ENCODE measurements around the gene VARS2. TPM values are rescaled to one million over a fixed set of nuclear protein-coding genes. Genes with fewer than 3 reads are reported as not detected.

VARS2 gene
- total RNA-seq, result 9.8 and 15.5 TPM in 2 replicates

DNA sequence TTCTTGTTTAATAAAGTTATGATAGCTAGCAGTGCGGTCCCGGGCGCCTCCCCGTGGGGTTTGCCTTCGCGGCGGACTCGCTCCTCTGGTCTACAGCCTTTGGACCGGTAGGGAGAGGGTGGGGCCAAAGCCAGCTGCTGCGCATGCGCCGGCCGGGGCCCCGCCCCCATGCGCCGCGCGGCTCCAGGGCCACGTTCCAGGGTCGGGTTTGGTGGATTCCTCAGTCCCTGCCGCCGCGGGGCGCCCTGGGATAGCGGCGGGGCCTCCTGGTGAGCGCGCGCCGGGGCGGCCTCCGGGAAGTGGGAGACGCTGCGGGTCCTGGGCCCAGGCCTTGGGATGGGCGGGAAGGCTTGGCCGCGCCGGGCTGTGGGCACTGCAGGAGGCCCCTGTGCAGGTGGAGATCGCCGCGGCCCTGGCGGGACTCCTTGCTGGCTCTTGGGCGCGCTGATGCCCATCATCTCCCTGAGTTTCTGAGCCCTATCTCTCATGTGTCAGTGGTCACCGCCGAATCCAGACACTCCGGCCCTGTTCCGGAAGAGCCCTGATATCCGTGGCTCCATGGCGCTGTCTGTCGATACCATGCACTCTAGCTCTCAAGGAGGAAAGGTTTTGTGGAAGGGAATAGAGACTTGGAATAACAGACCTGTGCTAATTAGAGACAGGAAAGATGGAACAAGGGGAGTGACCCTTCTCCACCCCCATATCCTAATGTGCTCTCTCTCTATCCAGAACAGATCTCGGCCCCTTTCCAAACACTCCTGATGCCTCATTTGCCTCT is at the start of gene VARS2:
Gene VARS2 (plus strand): TSS at position 163 of the 778 bp plus-strand sequence. CDS start 599 bp downstream, at position 762.

DNA sequence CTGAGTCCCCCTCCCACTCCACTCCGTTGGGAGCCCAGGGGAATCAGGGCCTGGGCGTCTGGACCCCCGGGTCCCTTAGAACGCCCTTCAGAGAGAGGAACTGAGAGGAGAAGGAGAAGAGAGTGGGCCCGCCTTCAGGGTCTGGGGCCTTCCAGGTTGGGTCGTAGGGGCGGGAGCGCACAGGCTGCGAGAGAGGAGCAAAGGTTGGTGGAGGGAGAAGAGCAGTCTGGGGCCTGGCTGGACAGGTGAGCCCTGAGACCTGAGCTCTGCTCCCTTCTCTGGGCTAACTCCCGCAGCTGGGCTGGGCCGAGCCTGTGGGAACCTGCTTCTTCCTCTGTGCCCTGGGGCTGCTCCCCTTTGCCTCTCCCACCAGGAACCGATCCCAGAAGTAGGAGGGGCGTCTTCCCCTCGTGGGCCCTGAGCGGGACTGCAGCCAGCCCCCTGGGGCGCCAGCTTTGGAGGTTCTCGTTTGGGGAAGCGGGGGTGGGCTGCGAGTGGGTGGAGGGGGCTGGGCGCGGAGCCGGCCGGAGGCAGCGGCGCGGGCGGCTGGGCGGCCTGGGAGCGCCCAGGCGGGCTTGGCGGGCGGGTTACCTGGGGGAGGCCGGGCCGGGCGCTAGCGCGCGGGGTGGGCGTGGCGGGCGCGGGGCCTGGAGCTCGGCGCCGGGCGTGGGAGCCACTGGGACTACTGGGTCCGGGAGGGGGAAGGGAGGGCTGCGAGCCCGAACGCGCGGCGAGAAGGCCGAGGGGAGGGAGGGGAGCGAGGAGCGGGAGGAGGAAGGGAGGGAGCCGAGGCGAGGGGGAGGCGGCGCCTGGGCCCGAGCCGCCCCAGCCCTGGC is 30.1 kb upstream of the VARS2 start, which contains the start of gene DDR1:
Gene DDR1 (plus strand): TSS at position 835 of the 836 bp plus-strand sequence. CDS start 4,211 bp downstream, outside the sequence.

DNA sequence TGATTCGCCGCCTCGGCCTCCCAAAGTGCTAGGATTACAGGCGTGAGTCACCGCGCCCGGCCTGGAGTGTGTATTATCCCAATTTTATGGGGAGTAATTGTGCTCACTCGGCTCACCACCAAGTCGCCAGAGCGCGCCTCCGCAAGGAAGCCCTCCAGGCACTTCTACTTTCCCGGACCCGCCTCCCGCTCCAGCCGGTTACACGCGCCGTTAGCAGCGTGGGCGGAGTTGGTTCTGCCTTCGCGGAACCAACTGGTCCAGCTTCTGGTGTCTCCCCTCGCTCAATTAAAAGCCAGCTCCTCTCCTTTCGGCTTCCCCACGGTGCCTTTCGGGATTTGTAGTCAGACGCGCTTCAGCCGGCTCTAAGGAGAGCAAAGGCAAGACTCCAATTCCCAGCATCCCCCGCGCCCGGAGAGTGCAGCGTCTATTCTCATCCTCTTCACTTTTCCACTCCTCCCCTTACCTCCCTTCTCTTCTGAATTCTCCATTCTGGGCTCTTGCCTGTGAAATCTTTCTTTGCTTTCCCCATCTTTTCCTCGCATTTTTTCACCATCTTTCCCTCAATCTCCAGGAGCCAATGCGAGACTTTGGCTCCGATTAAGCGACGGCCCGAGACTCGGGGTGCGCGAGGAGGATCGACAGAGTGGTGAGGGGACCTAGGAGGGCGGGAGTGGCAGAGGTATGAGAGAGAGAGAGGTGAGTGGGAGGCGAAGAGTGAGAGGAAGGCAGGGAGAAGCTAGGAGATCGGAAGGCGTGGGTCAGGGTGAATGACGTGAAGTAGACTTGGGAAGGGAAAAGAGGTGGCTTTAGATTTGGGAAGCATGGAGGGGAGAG is 6.1 kb upstream of the VARS2 start, which contains the start of gene GTF2H4:
Gene GTF2H4 (plus strand): TSS at position 450 of the 834 bp plus-strand sequence.

DNA sequence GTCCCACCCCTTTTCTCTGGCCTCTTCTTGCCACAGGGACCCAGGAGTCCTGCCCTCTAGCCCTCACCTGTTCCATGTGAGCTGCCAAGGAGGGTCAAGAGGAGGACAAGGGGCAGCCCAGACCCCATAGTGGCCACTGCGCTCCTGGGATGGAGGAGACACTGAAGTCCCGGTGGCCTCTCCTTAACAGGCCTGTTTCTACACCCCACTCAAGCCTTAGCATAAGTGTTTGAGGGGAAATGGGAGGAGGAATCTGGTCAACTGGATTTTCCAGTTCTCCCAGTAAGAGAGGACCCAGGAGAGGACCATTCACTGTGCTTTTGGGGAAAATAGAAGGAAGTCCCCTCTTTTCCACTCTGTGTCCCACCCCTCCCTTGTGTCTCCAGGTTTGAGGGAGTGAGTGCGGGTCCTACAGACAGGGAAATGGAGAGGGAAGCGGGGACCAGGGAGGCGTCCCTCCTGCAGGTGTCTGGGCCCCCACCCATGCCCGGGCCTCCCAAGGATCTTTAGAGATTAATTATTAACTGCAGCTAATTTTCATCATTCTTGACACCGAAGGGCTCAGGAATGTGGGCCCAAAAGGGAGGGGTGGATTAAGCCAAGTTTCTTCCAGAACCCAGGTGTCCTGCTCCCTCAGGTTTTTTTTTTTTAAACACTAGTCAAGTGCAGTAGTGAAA is 18.1 kb downstream of the VARS2 start, which contains the start of gene SFTA2:
Gene SFTA2 (minus strand): TSS at position 202 of the 677 bp plus-strand sequence. CDS start 74 bp downstream, at position 128.

DNA sequence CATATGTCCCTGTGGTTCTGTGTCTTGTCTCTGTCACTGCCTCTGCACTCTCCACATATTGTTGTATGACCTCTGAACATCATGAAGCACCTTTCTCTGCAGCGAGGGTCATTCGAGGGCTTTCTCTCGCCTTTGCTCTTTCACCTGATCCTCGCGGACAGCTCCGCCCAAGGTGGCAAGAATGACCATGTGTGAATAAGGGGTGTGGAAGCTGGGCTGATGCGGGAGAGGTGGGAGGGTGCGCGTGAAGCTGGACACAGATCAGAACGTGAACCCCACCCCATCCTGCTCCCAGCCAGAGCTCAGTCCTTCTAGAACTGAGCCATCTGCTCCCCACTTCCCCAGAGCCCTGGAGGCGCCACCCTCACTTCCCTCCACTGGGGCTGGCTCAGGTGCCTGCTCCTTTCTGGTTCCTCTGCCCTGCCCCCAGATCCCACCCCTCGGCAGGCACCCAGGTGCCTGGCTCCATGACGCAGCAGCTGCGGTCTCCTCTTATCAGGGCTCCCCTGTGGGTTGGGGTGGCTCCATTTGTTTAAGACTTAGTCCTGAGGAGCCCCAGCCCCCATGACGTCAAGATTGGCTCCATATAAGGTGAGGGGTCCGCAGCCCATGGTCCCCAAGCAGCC is 26.4 kb downstream of the VARS2 start, which contains the start of gene MUCL3:
Gene MUCL3 (plus strand): TSS at position 613 of the 626 bp plus-strand sequence. CDS start 27 bp downstream, outside the sequence.

Other genes starting within 250 kb of the VARS2 start
- gene DHX16, start 241.2 kb upstream of the VARS2 start, total RNA-seq, result 35.8 and 43.7 TPM in 2 replicates
- gene PPP1R18, start 227.6 kb upstream of the VARS2 start, total RNA-seq, result 36.7 and 43.6 TPM in 2 replicates
- gene NRM, start 223.3 kb upstream of the VARS2 start, total RNA-seq, result 0.71 and 1.0 TPM in 2 replicates
- gene MDC1, start 197.0 kb upstream of the VARS2 start, total RNA-seq, result 2.4 and 3.7 TPM in 2 replicates
- 310 and 353 TPM in 2 replicates for gene TUBB, start 193.9 kb upstream of the VARS2 start, total RNA-seq
- 90.2 and 100 TPM in 2 replicates for gene FLOT1, start 171.6 kb upstream of the VARS2 start, total RNA-seq
- gene IER3, start 169.7 kb upstream of the VARS2 start, total RNA-seq, result 48.9 and 61.3 TPM in 2 replicates
- gene DDR1, start 29.7 kb upstream of the VARS2 start, total RNA-seq, result 16.2 and 34.9 TPM in 2 replicates
- gene GTF2H4, start 6.0 kb upstream of the VARS2 start, total RNA-seq, result 5.8 and 11.1 TPM in 2 replicates
- not detected in 2 replicates for gene SFTA2, start 17.9 kb downstream of the VARS2 start, total RNA-seq
- not detected in 2 replicates for gene MUCL3, start 26.7 kb downstream of the VARS2 start, total RNA-seq
- gene MUC21, start 69.5 kb downstream of the VARS2 start, total RNA-seq, result not detected in 2 replicates
- not detected in 2 replicates for gene MUC22, start 96.2 kb downstream of the VARS2 start, total RNA-seq
- not detected in 2 replicates for gene C6orf15, start 198.3 kb downstream of the VARS2 start, total RNA-seq
- 1.7 and 2.1 TPM in 2 replicates for gene PSORS1C1, start 200.6 kb downstream of the VARS2 start, total RNA-seq
- under 0.01 TPM in 1 of 2 replicates, not detected in the other for gene CDSN, start 206.2 kb downstream of the VARS2 start, total RNA-seq
- not detected in 2 replicates for gene PSORS1C2, start 224.8 kb downstream of the VARS2 start, total RNA-seq
- gene CCHCR1, start 243.6 kb downstream of the VARS2 start, total RNA-seq, result 13.1 and 14.1 TPM in 2 replicates
- gene TCF19, start 244.4 kb downstream of the VARS2 start, total RNA-seq, result 1.8 and 2.0 TPM in 2 replicates

Measured in smooth muscle cell of bladder (primary cell).